A549 (cell line): ENCODE measurements around the gene RALGAPA1.

ENCODE experiments used
- CTCF ChIP-seq: fragments of >200 bp; sonication (Bioruptor Twin); formaldehyde crosslinking; IDR thresholded peaks from 3 replicates; pipeline ENCODE4 v1.5.1; 2016
- JUN ChIP-seq, 2 experiments: fragments of >200 bp; sonication (Bioruptor Twin); formaldehyde crosslinking; IDR thresholded peaks; 2 replicates in 1 of 2; 3 replicates in 1 of 2; pipeline ENCODE4 v1.6.1; 2016 to 2017
- RAD21 ChIP-seq, 2 experiments: fragments of >200 bp in 1 of 2; sonication (Bioruptor Twin) in 1 of 2; formaldehyde crosslinking in 1 of 2; IDR thresholded peaks in 1 of 2; conservative IDR thresholded peaks in 1 of 2; 2 replicates in 1 of 2; 3 replicates in 1 of 2; pipeline ENCODE4 v1.6.1; 2012 to 2018; ENCODE audit warnings: inconsistent platforms in 1 of 2
- REST ChIP-seq: fragments of 200-600 bp; sonication (generic); IDR thresholded peaks from 2 replicates; pipeline ENCODE4 v1.6.1; 2016; ENCODE audit warnings: antibody characterized with exemption, mild to moderate bottlenecking, moderate library complexity

- TF ChIP-seq REST (no peak), CTCF (no peak), JUN (IDR thresholded peaks at IDR 0.05) (no peak), RAD21 (conservative IDR thresholded peaks at IDR 0.05 in 1 of 2, IDR thresholded peaks at IDR 0.05 in 1 of 2) (no peak)
Measured at GRCh38 chr14:35819591-35820540, 10.8 kb upstream of the RALGAPA1 start.
